HepG2 (cell line): ENCODE results near the gene TALDO1. TPM values are rescaled to one million over a fixed set of nuclear protein-coding genes. Genes with fewer than 3 reads are reported as not detected.

Source experiments
- HNRNPK ChIP-seq: fragments of 200-400 bp; formaldehyde crosslinking; IDR thresholded peaks from 2 replicates; pipeline ENCODE4 v1.6.1; 2018; ENCODE audit warnings: low read length, low read depth, moderate library complexity, mild to moderate bottlenecking; ENCODE audit not compliant: poor library complexity, severe bottlenecking
- HNRNPL ChIP-seq: fragments of 200-400 bp; formaldehyde crosslinking; IDR thresholded peaks from 2 replicates; pipeline ENCODE4 v1.6.1; 2017; ENCODE audit warnings: mild to moderate bottlenecking, low read depth, low read length
- HOXA5 ChIP-seq: sonication (generic); formaldehyde crosslinking; IDR thresholded peaks from 2 replicates; pipeline ENCODE4 v1.4.0; 2020; ENCODE audit warnings: missing genetic modification reagents
- HOXA9 ChIP-seq: sonication (generic); formaldehyde crosslinking; IDR thresholded peaks from 2 replicates; pipeline ENCODE4 v1.8.1; 2022; ENCODE audit warnings: missing genetic modification reagents, mild to moderate bottlenecking, moderate library complexity, borderline replicate concordance
- IRF1 ChIP-seq: sonication (generic); formaldehyde crosslinking; IDR thresholded peaks from 2 replicates; pipeline ENCODE4 v1.4.0; 2020; ENCODE audit warnings: low read depth, mild to moderate bottlenecking, missing genetic modification reagents
- KAT7 ChIP-seq: IDR thresholded peaks from 2 replicates; pipeline ENCODE4 v1.6.1; 2018; ENCODE audit warnings: borderline replicate concordance, missing compliant biosample characterization
- KDM1A ChIP-seq: IDR thresholded peaks from 2 replicates; pipeline ENCODE4 v1.6.1; 2016; ENCODE audit warnings: missing compliant biosample characterization
- KDM5A ChIP-seq: fragments of 200-600 bp; sonication (generic); IDR thresholded peaks from 2 replicates; pipeline ENCODE4 v1.7.0; 2018; ENCODE audit warnings: antibody characterized with exemption, mild to moderate bottlenecking, low read length, borderline replicate concordance
- NFKB2 ChIP-seq: sonication (generic); formaldehyde crosslinking; IDR thresholded peaks from 2 replicates; pipeline ENCODE4 v1.4.0; 2020; ENCODE audit warnings: missing genetic modification reagents, borderline replicate concordance
- RARG ChIP-seq: sonication (generic); formaldehyde crosslinking; IDR thresholded peaks from 2 replicates; pipeline ENCODE4 v1.4.0; 2020; ENCODE audit warnings: low read depth, mild to moderate bottlenecking, missing genetic modification reagents
- RFX1 ChIP-seq: fragments of 450-650 bp; IDR thresholded peaks from 2 replicates; pipeline ENCODE4 v1.6.1; 2017
- STAT5B ChIP-seq: sonication (generic); formaldehyde crosslinking; IDR thresholded peaks from 2 replicates; pipeline ENCODE4 v1.4.0; 2020; ENCODE audit warnings: missing genetic modification reagents
- TBL1XR1 ChIP-seq: fragments of 150-350 bp; IDR thresholded peaks from 2 replicates; pipeline ENCODE4 v1.6.1; 2014; ENCODE audit warnings: borderline replicate concordance, low read length; ENCODE audit not compliant: partially characterized antibody
- TCF12 ChIP-seq, 2 experiments: fragments of 450-650 bp in 1 of 2; sonication (generic) in 1 of 2; formaldehyde crosslinking in 1 of 2; IDR thresholded peaks; 2 replicates each; pipeline versions ENCODE4 v1.6.1 to v1.8.0; 2017 to 2022; ENCODE audit warnings: antibody characterized with exemption in 1 of 2, mild to moderate bottlenecking in 1 of 2, missing genetic modification reagents in 1 of 2, moderate library complexity in 1 of 2
- ZFP36L2 ChIP-seq: sonication (generic); formaldehyde crosslinking; IDR thresholded peaks from 2 replicates; pipeline ENCODE4 v1.4.0; 2020; ENCODE audit warnings: missing genetic modification reagents
- ZFP41 ChIP-seq: sonication (generic); formaldehyde crosslinking; IDR thresholded peaks from 2 replicates; pipeline ENCODE4 v1.4.0; 2020; ENCODE audit warnings: mild to moderate bottlenecking, missing genetic modification reagents, borderline replicate concordance
- ZNF33A ChIP-seq: sonication (generic); formaldehyde crosslinking; IDR thresholded peaks from 2 replicates; pipeline ENCODE4 v1.5.1; 2020; ENCODE audit warnings: missing genetic modification reagents, mild to moderate bottlenecking, moderate library complexity, borderline replicate concordance
- ZNF431 ChIP-seq: sonication (generic); formaldehyde crosslinking; IDR thresholded peaks from 2 replicates; pipeline ENCODE4 v1.9.0; 2022; ENCODE audit warnings: missing genetic modification reagents, low read depth, mild to moderate bottlenecking, borderline replicate concordance
- ZNF615 ChIP-seq: sonication (generic); formaldehyde crosslinking; IDR thresholded peaks from 2 replicates; pipeline ENCODE4 v1.5.0; 2020; ENCODE audit warnings: mild to moderate bottlenecking, missing genetic modification reagents, borderline replicate concordance
- ZNF672 ChIP-seq: sonication (generic); formaldehyde crosslinking; IDR thresholded peaks from 2 replicates; pipeline ENCODE4 v1.8.1; 2022; ENCODE audit warnings: missing genetic modification reagents
- ZNF740 ChIP-seq: sonication (generic); formaldehyde crosslinking; IDR thresholded peaks from 2 replicates; pipeline ENCODE4 v1.4.0; 2020; ENCODE audit warnings: missing genetic modification reagents
- ZNF761 ChIP-seq: sonication (generic); formaldehyde crosslinking; conservative IDR thresholded peaks from 2 replicates; pipeline ENCODE4 v1.4.0; 2020; ENCODE audit warnings: mild to moderate bottlenecking, missing genetic modification reagents
- polyA plus RNA-seq, 8 experiments: library from polyadenylated mRNA; depleted of rRNA in 3 of 8; stranded (reverse) in 7 of 8; unstranded in 1 of 8; fragments of >200 nt; fragmentation: Illumina TruSeq in 4 of 8; extraction: Trizol in 4 of 8; gene quantifications; 2 replicates each; pipeline versions ENCODE4 v1.2.1 to v1.2.3, GENCODE V29; 2011 to 2016; ENCODE audit warnings: low read depth in 4 of 8, missing spikeins in 1 of 8, mixed read lengths in 1 of 8; ENCODE audit not compliant: insufficient read depth in 1 of 8
- total RNA-seq, 5 experiments: library from RNA; depleted of rRNA; stranded (reverse); fragments of >200 nt; fragmentation: Illumina TruSeq; extraction: Trizol; gene quantifications; 2 replicates each; pipeline ENCODE4 v1.2.3, GENCODE V29; 2016; ENCODE audit warnings: low read depth in 1 of 5
- TF ChIP-seq, protein P1 (sequence below): sonication (generic); formaldehyde crosslinking; IDR thresholded peaks from 2 replicates; pipeline ENCODE4 v1.5.0; 2020; ENCODE audit warnings: missing genetic modification reagents
- TF ChIP-seq, protein P2 (sequence below): fragments of 450-650 bp; IDR thresholded peaks from 2 replicates; pipeline ENCODE4 v1.6.1; 2017; ENCODE audit warnings: mild to moderate bottlenecking

Gene TALDO1
- total and polyA plus RNA-seq, 2 of the 13 experiments (the other 11 are each of a cell fraction or from before 2014, with no cell fraction given): 107 to 240 TPM

DNA sequence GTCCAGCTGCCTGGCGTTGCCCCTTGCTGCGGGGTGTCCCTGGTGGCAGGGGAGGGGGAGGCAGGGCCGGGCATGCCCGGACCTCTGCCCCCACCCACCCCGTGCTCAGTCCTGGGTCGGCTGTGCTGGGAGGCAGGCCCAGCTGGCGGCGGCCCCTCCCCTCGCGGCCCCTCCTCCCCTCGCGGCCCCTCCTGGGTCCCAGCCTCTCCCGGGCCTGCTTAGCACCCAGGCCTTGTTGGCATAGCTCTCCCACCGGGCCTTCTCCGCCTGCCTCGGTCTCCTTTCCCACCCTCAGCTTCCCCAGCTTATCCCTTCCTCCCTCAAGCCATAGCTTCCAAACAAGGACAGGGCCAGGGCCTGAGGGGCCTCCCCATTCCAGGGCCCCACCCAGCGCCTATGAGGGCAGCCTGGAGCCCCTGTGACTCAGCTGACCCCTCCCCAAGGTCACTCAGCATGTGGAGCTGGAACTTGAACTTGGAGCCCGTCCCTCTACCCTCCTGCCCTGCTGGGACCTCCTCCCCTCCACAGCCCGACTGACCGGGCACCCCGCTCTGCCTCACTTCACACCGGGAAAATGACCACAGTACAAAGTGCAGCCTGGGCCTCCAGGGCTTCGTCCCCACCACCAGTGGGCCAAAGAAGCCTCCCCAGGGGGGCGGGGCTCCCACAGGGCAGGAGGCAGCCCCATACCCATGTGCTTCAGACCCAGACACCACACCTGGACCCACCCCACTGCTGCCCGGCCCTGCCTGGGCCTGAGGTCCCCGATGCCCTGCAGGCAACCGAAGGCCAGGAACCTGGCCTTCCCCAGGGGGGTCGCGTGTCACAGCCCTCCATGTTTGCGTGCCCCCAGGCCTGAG lies 40.1 kb upstream of the TALDO1 start (continued):
- TF ChIP-seq TCF12 (IDR thresholded peaks at IDR 0.05) (no peak), TCF12 (CRISPR knock-in tag; IDR thresholded peaks at IDR 0.05) (no peak; the same call in 1 of the 2 replicates), ZNF33A (CRISPR knock-in tag) (no peak), HOXA5 (CRISPR knock-in tag) (peak; percentile 68; the same call in 1 of the 2 replicates), ZNF615 (peak; percentile 69; the same call in 1 of the 2 replicates), KDM1A (peak; percentile 72), ZNF431 (CRISPR knock-in tag) (no peak; the same call in 1 of the 2 replicates), RARG (CRISPR knock-in tag) (no peak), TBL1XR1 (peak; percentile 86), ZFP41 (CRISPR knock-in tag) (no peak), ZNF740 (CRISPR knock-in tag) (peak; percentile 15; the same call in 1 of the 2 replicates), ZFP36L2 (0 out of 2 replicates have a peak, but pooled peaks have one; percentile 3), NFKB2 (peak; percentile 65; the same call in 1 of the 2 replicates), KAT7 (CRISPR knock-in tag) (peak; percentile 87), ZNF672 (CRISPR knock-in tag) (no peak), KDM5A (no peak; the same call in 1 of the 2 replicates), ZNF761 (peak; percentile 67; the same call in 1 of the 2 replicates), HNRNPL (peak; percentile 95), HNRNPK (peak; percentile 92), IRF1 (CRISPR knock-in tag) (peak; percentile 63; the same call in 1 of the 2 replicates), STAT5B (CRISPR knock-in tag) (no peak), RFX1 (no peak), HOXA9 (CRISPR knock-in tag) (no peak)
- TF ChIP-seq, protein P1, sequence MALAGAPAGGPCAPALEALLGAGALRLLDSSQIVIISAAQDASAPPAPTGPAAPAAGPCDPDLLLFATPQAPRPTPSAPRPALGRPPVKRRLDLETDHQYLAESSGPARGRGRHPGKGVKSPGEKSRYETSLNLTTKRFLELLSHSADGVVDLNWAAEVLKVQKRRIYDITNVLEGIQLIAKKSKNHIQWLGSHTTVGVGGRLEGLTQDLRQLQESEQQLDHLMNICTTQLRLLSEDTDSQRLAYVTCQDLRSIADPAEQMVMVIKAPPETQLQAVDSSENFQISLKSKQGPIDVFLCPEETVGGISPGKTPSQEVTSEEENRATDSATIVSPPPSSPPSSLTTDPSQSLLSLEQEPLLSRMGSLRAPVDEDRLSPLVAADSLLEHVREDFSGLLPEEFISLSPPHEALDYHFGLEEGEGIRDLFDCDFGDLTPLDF: no peak
- TF ChIP-seq, protein P2, sequence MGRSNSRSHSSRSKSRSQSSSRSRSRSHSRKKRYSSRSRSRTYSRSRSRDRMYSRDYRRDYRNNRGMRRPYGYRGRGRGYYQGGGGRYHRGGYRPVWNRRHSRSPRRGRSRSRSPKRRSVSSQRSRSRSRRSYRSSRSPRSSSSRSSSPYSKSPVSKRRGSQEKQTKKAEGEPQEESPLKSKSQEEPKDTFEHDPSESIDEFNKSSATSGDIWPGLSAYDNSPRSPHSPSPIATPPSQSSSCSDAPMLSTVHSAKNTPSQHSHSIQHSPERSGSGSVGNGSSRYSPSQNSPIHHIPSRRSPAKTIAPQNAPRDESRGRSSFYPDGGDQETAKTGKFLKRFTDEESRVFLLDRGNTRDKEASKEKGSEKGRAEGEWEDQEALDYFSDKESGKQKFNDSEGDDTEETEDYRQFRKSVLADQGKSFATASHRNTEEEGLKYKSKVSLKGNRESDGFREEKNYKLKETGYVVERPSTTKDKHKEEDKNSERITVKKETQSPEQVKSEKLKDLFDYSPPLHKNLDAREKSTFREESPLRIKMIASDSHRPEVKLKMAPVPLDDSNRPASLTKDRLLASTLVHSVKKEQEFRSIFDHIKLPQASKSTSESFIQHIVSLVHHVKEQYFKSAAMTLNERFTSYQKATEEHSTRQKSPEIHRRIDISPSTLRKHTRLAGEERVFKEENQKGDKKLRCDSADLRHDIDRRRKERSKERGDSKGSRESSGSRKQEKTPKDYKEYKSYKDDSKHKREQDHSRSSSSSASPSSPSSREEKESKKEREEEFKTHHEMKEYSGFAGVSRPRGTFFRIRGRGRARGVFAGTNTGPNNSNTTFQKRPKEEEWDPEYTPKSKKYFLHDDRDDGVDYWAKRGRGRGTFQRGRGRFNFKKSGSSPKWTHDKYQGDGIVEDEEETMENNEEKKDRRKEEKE: no peak
